K562 (cell line): ENCODE data around the gene QKI.

ENCODE experiments used
- CHD1 ChIP-seq: fragments of 200-600 bp; sonication (generic); IDR thresholded peaks from one replicate; pipeline ENCODE4 v1.6.1; 2012; ENCODE audit warnings: mild to moderate bottlenecking, moderate library complexity, low read length, inconsistent platforms
- FOXK1 ChIP-seq: sonication (generic); formaldehyde crosslinking; IDR thresholded peaks from 2 replicates; pipeline ENCODE4 v1.8.0; 2022; ENCODE audit warnings: missing genetic modification reagents, mild to moderate bottlenecking, borderline replicate concordance
- HDAC2 ChIP-seq: fragments of 450-650 bp; IDR thresholded peaks from 2 replicates; pipeline ENCODE4 v1.6.1; 2016; ENCODE audit warnings: mild to moderate bottlenecking
- TF ChIP-seq, protein P1 (sequence below): sonication (generic); formaldehyde crosslinking; IDR thresholded peaks from 2 replicates; pipeline ENCODE4 v1.9.0; 2022; ENCODE audit warnings: mild to moderate bottlenecking, missing genetic modification reagents
- TF ChIP-seq, protein P2 (sequence below), 3 experiments: IDR thresholded peaks in 2 of 3; conservative IDR thresholded peaks in 1 of 3; 2 replicates each; pipeline ENCODE4 v1.5.1; 2011 to 2012; ENCODE audit warnings: low read length in 3 of 3, mild to moderate bottlenecking in 3 of 3, control low read depth in 2 of 3, improper control_type of control experiment in 1 of 3, inconsistent platforms in 1 of 3, low read depth in 1 of 3, mixed read lengths in 1 of 3, moderate library complexity in 1 of 3; ENCODE audit not compliant: insufficient read depth in 2 of 3
- TF ChIP-seq, protein P3 (sequence below): fragments of 250-450 bp; sonication (Bioruptor Pico); IDR thresholded peaks from 2 replicates; pipeline ENCODE4 v1.8.0; 2022; ENCODE audit warnings: moderate library complexity, mild to moderate bottlenecking, inconsistent platforms

DNA sequence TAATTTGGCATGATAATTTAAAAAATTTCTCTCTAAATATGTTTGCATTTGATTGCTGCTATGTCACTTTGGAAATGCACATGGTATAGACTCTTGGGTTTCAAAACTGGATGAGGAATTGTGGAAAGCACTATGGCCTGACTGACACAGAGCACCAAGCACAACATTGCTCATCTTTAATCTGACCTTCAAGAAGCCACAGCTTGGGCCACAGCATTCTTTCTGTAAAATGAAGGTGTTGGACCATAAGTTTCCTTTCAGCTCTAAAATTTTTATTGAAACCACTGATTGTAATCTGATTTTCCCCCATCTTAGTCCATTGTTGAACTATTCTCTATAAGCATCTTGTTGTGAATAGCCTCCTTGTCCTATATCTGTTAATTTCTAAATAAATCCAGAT, 41.0 kb downstream of the QKI start:
- TF ChIP-seq FOXK1, result no peak
- no peak for TF ChIP-seq HDAC2
- TF ChIP-seq, protein P1, sequence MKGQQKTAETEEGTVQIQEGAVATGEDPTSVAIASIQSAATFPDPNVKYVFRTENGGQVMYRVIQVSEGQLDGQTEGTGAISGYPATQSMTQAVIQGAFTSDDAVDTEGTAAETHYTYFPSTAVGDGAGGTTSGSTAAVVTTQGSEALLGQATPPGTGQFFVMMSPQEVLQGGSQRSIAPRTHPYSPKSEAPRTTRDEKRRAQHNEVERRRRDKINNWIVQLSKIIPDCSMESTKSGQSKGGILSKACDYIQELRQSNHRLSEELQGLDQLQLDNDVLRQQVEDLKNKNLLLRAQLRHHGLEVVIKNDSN (CRISPR knock-in tag), result no peak
- TF ChIP-seq, protein P2, sequence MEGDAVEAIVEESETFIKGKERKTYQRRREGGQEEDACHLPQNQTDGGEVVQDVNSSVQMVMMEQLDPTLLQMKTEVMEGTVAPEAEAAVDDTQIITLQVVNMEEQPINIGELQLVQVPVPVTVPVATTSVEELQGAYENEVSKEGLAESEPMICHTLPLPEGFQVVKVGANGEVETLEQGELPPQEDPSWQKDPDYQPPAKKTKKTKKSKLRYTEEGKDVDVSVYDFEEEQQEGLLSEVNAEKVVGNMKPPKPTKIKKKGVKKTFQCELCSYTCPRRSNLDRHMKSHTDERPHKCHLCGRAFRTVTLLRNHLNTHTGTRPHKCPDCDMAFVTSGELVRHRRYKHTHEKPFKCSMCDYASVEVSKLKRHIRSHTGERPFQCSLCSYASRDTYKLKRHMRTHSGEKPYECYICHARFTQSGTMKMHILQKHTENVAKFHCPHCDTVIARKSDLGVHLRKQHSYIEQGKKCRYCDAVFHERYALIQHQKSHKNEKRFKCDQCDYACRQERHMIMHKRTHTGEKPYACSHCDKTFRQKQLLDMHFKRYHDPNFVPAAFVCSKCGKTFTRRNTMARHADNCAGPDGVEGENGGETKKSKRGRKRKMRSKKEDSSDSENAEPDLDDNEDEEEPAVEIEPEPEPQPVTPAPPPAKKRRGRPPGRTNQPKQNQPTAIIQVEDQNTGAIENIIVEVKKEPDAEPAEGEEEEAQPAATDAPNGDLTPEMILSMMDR (IDR thresholded peaks at IDR 0.05 in 2 of 3, conservative IDR thresholded peaks at IDR 0.05 in 1 of 3; ENCODE audit: insufficient read depth in 2 of 3, low read depth in 1 of 3, low read length in 3 of 3), result no peak
- TF ChIP-seq, protein P3, sequence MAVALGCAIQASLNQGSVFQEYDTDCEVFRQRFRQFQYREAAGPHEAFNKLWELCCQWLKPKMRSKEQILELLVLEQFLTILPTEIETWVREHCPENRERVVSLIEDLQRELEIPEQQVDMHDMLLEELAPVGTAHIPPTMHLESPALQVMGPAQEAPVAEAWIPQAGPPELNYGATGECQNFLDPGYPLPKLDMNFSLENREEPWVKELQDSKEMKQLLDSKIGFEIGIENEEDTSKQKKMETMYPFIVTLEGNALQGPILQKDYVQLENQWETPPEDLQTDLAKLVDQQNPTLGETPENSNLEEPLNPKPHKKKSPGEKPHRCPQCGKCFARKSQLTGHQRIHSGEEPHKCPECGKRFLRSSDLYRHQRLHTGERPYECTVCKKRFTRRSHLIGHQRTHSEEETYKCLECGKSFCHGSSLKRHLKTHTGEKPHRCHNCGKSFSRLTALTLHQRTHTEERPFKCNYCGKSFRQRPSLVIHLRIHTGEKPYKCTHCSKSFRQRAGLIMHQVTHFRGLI (CRISPR knock-in tag), result no peak
- no peak for TF ChIP-seq CHD1
